Gastroesophageal sphincter (tissue), 3 donors: Measurements from ENCODE around the gene TMEM135.

Experiments used
- CTCF ChIP-seq, 4 experiments: fragments of 200-600 bp in 2 of 4; fragments of 450-650 bp in 2 of 4; sonication (generic) in 1 of 4; IDR thresholded peaks; one replicate each; pipeline ENCODE4 v1.5.1; 2017 to 2019; ENCODE audit warnings: antibody characterized with exemption in 4 of 4, mild to moderate bottlenecking in 2 of 4, moderate library complexity in 2 of 4
- POLR2A ChIP-seq, 2 donors: fragments of 450-650 bp; IDR thresholded peaks; one replicate each; pipeline ENCODE4 v1.6.1; 2017; ENCODE audit warnings: antibody characterized with exemption in 2 of 2, mild to moderate bottlenecking in 2 of 2, moderate library complexity in 1 of 2
- POLR2AphosphoS5 ChIP-seq: sonication (generic); formaldehyde crosslinking; IDR thresholded peaks from one replicate; pipeline ENCODE4 v1.6.1; 2017; ENCODE audit warnings: antibody characterized with exemption

- TF ChIP-seq CTCF (IDR thresholded peaks at IDR 0.05) (no peak), POLR2AphosphoS5 (no peak), POLR2A (IDR thresholded peaks at IDR 0.05) (no peak)
Observed at GRCh38 chr11:87201376-87201775, 163.6 kb downstream of the TMEM135 start.
